Measurements from ENCODE around the gene CTDNEP1.

CTDNEP1 gene

DNA sequence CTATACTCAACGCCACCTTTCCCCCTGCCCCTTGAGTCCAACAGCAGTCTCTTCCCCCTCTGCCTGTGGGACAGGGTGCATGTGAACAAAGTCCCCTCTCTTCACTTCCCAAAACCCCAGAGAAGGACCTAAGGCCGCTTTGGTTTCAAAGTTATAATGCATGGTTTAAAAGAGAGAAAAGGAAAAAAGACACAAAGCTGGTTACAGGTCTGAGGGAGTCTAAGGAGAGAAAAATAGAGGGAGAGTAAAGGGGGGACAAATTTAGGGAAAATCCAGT, 8.1 kb downstream of the CTDNEP1 start:
- H3K4me3 ChIP-seq (ENCODE audit: low read depth, low read length), result peak overlapping the region; percentile 73
- TF ChIP-seq, protein P1, sequence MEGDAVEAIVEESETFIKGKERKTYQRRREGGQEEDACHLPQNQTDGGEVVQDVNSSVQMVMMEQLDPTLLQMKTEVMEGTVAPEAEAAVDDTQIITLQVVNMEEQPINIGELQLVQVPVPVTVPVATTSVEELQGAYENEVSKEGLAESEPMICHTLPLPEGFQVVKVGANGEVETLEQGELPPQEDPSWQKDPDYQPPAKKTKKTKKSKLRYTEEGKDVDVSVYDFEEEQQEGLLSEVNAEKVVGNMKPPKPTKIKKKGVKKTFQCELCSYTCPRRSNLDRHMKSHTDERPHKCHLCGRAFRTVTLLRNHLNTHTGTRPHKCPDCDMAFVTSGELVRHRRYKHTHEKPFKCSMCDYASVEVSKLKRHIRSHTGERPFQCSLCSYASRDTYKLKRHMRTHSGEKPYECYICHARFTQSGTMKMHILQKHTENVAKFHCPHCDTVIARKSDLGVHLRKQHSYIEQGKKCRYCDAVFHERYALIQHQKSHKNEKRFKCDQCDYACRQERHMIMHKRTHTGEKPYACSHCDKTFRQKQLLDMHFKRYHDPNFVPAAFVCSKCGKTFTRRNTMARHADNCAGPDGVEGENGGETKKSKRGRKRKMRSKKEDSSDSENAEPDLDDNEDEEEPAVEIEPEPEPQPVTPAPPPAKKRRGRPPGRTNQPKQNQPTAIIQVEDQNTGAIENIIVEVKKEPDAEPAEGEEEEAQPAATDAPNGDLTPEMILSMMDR (IDR thresholded peaks at IDR 0.05; ENCODE audit: borderline replicate concordance, insufficient read depth, low read depth, low read length), result no peak

DNA sequence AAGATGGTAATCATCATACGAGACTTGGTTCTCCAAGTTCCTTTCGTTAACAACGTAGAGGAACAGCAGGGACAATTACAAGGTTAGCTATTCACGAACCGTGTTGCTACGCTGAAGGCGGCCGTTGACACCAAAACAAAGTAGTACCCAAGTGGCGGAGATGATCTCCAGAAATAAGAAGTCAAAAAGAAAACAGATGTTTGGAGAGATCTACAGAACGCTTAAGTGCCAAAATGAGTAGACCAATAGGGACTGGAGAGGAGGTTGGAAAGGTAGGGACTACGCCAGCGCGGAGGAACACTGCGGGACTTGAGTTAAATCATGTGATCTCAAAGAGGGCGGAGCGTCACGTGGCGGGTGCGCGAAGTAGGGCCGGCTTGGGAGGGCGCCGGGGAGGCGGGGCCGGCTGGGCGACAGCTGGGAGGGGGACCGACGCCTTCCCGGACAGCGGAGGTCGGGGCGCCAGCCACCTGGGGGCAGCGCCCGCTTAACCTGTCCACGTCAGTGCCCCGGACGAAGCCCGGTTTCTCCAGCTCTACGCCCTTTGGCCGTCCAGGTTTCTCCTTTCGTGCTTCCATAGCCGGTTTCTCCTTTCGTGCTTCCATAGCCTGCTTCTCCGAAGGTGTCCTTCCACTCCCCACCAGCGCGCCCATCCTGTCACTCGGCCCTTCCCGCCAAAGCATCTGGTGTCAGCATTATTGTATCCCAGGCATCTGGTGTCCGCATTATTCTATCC, 8.6 kb downstream of the CTDNEP1 start:
- TF ChIP-seq, protein P1 (IDR thresholded peaks at IDR 0.05; ENCODE audit: borderline replicate concordance, insufficient read depth, low read depth, low read length), result 0 out of 2 replicates have a peak, but pooled peaks have one; percentile 4
- H3K4me3 ChIP-seq (ENCODE audit: low read depth, low read length), result peak overlapping the region; percentile 73

DNA sequence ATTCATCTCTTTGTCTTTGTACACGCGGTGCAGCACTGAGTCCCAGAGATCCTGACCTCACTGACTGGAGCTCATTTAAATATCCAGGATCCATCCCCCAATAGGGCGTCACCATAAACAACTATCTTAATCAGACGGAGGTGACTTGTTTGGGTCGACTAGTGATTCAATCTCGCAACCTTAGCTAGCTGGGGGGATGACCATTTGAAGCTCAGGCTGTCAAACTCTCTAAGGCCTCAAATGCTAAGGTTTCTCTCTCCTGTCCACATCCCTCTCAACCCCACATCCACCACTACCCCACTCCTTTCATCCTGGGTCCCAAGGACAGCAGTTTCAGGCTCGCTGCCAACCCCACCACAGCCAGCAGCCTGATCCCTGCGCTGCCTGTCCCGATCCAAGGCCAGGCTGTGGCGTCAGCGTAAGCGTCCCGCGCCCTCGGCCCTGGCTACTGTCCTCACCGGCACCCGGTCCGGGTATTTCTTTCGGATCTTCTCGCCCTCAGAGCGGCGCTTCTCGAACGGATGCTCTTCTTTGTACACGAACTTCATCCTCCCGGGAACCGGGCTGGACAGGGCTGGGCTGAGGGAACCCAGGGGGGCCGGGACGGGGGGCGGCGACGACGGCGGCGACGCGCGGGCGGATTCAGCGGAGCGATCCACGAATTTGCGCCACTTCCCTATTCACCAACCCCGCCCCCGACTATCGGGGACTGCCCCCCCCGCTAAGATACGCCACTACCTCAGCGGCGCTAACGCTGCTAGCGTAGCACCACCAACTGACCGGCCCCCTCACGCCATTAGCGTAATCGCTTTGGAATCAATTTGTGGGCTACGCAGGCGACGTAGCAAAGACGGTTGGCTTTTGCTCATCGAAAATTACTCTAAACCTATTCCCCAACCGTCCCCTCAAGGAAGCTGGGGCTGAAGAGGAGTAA, 9.5 kb downstream of the CTDNEP1 start, which contains the start of gene GABARAP:
GABARAP (minus strand) TSS at position 667 of the 934 bp plus-strand sequence; CDS start at position 548, 119 bp downstream.
- TF ChIP-seq, protein P1 (IDR thresholded peaks at IDR 0.05; ENCODE audit: borderline replicate concordance, insufficient read depth, low read depth, low read length), result no peak

DNA sequence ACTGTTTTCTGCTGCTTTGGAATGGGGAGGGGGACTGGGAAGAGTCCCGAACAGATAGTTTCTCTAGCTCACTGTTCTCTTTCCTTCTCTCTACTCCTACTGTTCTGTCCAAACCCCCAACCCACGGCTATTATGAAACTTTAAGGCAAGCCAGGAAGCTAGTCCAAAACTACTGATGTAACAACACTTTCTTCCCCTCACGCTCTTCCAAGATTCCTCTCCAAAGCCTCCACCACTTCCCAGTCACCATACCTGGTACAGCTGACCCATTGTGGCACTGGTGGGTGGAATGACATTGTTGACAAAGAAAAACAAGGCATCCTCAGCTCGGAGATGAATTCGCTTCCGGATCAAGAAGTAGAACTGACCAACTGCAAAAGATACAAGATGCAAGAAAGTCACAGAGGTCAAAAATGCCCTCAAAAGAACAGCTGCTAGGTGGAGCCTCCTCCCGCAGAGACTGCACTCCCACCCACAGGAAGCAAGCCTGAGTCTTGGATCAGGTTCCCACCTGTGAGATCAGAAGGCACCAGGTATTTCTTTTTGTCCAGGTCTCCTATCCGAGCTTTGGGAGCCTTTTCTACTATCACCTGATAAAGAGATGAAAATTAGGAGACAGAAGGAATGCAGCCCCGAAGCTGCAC, 10.3 kb downstream of the CTDNEP1 start:
- TF ChIP-seq, protein P1 (IDR thresholded peaks at IDR 0.05; ENCODE audit: borderline replicate concordance, insufficient read depth, low read depth, low read length), result no peak
- peak overlapping the region; percentile 73 for H3K4me3 ChIP-seq (ENCODE audit: low read depth, low read length)

More for the DNA sequence above, 9.5 kb downstream of the CTDNEP1 start, which contains the start of gene GABARAP:
- H3K4me3 ChIP-seq (ENCODE audit: low read depth, low read length), result peak within 1 kb of the TSS; percentile 73

DNA sequence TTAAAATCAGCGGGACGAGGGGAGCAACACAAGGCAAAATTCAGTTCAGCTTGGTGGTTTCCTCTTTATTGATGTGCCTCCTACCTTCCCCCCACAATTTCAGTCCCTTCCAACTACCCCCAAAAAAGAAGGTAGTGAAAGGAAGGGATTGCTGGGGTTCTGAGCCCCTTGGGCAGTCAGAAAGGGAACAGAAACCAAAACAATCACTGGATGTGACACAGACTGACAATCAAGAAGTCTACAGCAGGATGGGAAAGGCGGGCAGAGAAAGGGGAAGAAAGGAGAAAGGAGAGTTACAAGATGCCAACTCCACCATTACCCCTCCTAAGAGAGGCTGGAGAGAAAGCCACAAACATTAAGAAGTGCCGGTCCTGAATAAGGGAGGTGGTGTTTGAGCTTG, 11.2 kb downstream of the CTDNEP1 start:
- H3K4me3 ChIP-seq (ENCODE audit: low read depth, low read length), result no peak overlapping the region
- TF ChIP-seq, protein P1 (IDR thresholded peaks at IDR 0.05; ENCODE audit: borderline replicate concordance, insufficient read depth, low read depth, low read length), result no peak

DNA sequence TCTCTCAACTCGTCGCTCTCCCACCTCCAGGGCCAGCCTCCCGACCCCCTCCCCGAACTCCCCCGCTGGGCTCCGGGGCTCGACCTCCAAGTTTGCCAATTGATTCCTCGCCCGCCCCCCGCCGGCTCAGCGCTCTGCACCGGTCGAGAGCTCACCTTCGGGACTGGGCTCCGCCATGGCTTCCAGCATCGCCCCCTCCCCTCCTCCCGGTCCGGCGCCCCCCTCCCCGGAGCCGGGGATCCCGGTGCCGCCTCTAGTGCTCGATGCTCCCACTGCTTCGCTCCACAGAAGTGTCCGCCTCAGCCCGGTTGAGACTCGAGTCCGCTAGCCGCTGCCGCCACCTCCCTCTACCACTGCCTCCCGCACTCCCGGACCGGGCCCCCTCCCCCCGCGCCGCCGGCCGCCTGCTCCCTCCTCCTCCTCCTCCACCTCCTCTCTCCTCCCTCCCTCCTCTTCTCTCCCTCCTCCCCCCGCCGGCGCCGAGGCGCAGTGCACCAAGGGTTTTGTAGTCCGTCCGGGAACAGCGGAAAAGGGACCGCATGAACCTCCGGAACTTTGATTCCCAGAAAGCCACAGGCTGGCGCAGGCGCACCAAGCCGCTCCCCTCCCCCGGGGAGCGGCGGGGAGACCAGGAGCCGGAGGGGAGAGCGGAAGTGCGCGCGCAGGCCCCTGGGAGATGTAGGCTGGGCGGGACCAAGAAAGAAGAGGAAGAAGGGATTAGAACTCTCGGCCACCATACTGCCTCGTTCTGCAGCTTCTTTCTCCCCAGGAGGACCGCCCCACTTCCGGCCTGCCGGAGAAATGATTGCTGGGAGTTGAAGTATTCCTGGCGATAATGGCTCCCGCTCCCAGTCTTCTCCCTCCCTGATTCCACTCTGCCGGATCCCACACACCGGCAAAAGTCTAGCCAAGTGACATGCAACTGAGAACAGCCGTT, 12.2 kb downstream of the CTDNEP1 start, which contains the start of gene PHF23:
PHF23 (minus strand) TSS at position 367 of the 937 bp plus-strand sequence; CDS start at position 189, 178 bp downstream.
- H3K4me3 ChIP-seq (ENCODE audit: low read depth, low read length), result peak within 1 kb of the TSS; percentile 74
- TF ChIP-seq, protein P1 (IDR thresholded peaks at IDR 0.05; ENCODE audit: borderline replicate concordance, insufficient read depth, low read depth, low read length), result no peak
